Measurements from ENCODE around the gene NOL4L.

GRCh38 chr20:32444474-32445220, 140.5 kb downstream of the NOL4L start:
- no peak for TF ChIP-seq CTCF (IDR thresholded peaks at IDR 0.05; ENCODE audit: extremely low read depth in 1 of 2, insufficient read depth in 1 of 2, low read depth in 1 of 2, low read length in 2 of 2)
- no peak for TF ChIP-seq POLR2A (IDR thresholded peaks at IDR 0.05; ENCODE audit: low read depth, low read length)
- no peak for TF ChIP-seq EZH2 (IDR thresholded peaks at IDR 0.05; ENCODE audit: borderline replicate concordance, low read depth, low read length, severe bottlenecking)
- no peak for TF ChIP-seq POLR2AphosphoS5 (IDR thresholded peaks at IDR 0.05; ENCODE audit: insufficient read depth, low read depth, low read length)
- TF ChIP-seq MAX (IDR thresholded peaks at IDR 0.05; ENCODE audit: insufficient read depth, insufficient read length) = no peak
- no peak for TF ChIP-seq MYC (IDR thresholded peaks at IDR 0.05; ENCODE audit: low read depth, low read length)
- TF ChIP-seq JUN (IDR thresholded peaks at IDR 0.05; ENCODE audit: borderline replicate concordance, insufficient read depth, insufficient read length, low read depth) = no peak

All from endothelial cell of umbilical vein (primary cell).